Fibroblast of pulmonary artery (primary cell): ENCODE data around the gene CLSTN2.

Experiments
- DNase-seq: peaks from one replicate; pipeline ENCODE4 v3.0.0-alpha.2; 2010; ENCODE audit warnings: low read depth
- H3K4me3 ChIP-seq: replicated peaks from 2 replicates; pipeline ENCODE4 v1.5.1; 2011; ENCODE audit warnings: low read depth, mild to moderate bottlenecking, control low read depth, low read length, moderate library complexity
- TF ChIP-seq, protein P1 (sequence below): IDR thresholded peaks from 2 replicates; pipeline ENCODE4 v1.5.1; 2011; ENCODE audit warnings: mild to moderate bottlenecking, control low read depth, low read length, inconsistent platforms; ENCODE audit errors: missing control alignments

The CLSTN2 gene

DNA sequence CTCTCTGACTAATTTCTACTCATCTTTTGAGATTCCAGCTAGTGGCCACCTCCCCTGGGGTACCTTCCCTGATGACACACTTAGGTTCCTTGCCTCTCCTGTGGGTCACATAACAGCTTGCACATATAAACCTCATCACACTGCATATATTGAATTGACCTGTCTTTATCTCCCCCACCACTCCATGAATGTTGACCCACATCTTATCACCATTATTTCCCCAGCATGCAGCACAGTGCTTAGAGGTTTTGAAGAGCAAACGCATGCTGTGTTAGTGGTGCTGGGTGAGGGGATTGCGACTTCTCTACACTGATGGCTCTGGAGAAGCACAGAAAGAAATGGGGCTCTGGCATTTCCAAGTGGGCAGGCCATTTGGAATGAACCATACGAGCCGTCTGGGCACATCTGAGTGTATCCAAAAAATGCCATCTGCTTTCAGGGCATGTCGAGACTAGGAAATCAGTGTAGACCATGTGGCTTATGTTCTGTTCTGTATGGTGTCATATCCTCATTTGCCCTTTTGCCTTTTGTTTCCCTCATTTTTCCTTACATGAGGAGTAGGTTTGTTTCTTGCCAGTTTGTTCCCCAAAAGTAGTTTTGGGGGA lies 409.7 kb downstream of the CLSTN2 start:
- DNase-seq = no peak
- no peak overlapping the region for H3K4me3 ChIP-seq
- TF ChIP-seq, protein P1, sequence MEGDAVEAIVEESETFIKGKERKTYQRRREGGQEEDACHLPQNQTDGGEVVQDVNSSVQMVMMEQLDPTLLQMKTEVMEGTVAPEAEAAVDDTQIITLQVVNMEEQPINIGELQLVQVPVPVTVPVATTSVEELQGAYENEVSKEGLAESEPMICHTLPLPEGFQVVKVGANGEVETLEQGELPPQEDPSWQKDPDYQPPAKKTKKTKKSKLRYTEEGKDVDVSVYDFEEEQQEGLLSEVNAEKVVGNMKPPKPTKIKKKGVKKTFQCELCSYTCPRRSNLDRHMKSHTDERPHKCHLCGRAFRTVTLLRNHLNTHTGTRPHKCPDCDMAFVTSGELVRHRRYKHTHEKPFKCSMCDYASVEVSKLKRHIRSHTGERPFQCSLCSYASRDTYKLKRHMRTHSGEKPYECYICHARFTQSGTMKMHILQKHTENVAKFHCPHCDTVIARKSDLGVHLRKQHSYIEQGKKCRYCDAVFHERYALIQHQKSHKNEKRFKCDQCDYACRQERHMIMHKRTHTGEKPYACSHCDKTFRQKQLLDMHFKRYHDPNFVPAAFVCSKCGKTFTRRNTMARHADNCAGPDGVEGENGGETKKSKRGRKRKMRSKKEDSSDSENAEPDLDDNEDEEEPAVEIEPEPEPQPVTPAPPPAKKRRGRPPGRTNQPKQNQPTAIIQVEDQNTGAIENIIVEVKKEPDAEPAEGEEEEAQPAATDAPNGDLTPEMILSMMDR = no peak

DNA sequence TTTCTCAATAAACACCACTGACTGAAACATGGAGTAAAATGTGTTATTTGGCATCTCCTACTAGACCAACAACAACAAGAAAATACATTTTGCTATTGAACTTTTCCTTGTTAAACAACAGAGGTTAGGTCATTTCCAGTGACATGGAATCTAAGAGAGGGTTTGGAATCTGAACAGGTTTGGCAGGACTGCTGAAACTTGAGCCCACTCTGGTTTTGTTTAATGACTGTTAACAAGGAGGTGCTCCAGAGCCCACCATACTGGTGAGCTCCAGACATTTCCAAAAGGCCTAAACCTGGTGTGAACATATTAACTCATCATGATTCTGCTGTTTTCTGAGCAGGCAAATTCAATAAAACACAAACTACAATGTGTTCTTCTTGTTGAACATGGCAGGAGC lies 412.2 kb downstream of the CLSTN2 start:
- TF ChIP-seq, protein P1 = no peak
- no peak overlapping the region for H3K4me3 ChIP-seq
- no peak for DNase-seq

DNA sequence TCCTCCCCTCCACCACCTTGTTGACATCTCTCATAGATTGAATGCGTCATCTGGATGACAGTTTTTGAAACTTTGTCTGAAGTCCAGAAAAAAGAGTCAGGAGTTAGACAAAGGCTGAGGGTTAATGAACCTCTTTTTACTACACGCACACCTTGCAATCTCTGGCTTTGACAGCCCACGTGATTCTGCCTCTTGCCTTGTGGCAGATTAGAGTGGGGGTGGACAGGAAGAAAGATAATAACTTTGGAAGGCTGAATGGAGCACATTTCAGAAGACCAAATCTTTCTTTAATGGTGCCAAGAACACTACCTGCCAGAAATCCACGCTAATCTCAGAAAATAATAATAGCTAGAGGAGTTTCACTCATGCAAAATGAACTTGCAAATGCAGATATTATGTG lies 415.0 kb downstream of the CLSTN2 start:
- no peak for DNase-seq
- no peak overlapping the region for H3K4me3 ChIP-seq
- TF ChIP-seq, protein P1 = no peak

DNA sequence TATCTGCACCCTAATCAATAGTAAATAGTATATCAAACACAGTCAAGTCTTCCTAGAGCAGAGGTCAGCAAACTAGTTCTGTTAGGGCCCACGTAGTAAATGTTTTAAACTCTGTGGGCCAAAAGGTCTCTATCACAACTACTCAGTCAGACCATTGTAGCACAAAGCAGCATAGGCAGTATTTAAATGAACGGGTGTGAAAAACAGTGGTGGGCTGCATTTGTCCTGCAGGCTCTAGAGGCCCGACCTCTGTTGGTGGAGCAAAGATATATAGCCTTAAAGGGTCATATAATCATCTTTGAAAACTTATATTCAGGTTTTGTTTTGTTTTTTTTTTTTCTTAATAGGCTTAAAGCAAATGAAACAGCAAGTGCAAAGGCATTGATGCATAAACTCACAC lies 416.5 kb downstream of the CLSTN2 start:
- H3K4me3 ChIP-seq = no peak overlapping the region
- DNase-seq = no peak
- TF ChIP-seq, protein P1 = no peak

GRCh38 chr3:140355481-140355880 lies 420.5 kb downstream of the CLSTN2 start:
- no peak for DNase-seq

DNA sequence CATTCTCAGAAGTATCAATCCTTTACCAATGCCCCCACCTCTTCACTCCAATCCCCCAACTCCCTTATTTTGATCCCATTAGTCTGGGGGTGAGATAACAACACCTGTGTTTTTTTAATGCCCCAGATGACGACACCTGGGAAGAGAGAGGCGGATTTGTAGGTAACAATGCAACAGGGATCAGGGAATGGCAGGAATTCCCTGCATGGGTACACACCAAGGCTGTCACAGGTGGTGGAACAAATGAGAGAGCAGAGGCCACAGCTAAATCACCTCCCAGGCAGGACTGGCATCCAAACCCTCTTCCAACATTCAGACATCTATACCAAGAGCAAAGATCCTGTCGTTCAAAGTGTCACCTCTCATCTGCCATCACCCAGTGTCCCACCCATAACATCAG lies 423.7 kb downstream of the CLSTN2 start:
- no peak for DNase-seq
- no peak overlapping the region for H3K4me3 ChIP-seq
- TF ChIP-seq, protein P1 = no peak

More at GRCh38 chr3:140355481-140355880, 420.5 kb downstream of the CLSTN2 start:
- no peak overlapping the region for H3K4me3 ChIP-seq
- TF ChIP-seq, protein P1 = no peak
